NCI-H128 (cell line): ENCODE data around the gene PLAAT3.
"Not testable (repeated sequence)": the region's sequence is repeated elsewhere in the genome, so short reads cannot be mapped to it uniquely, and the experiment has no call there.

ENCODE experiments used
- DNase-seq: peaks from one replicate; lab custom pipeline; 2025; ENCODE audit not compliant: unreplicated experiment; lab: John Stamatoyannopoulos, UW

Gene PLAAT3

DNA sequence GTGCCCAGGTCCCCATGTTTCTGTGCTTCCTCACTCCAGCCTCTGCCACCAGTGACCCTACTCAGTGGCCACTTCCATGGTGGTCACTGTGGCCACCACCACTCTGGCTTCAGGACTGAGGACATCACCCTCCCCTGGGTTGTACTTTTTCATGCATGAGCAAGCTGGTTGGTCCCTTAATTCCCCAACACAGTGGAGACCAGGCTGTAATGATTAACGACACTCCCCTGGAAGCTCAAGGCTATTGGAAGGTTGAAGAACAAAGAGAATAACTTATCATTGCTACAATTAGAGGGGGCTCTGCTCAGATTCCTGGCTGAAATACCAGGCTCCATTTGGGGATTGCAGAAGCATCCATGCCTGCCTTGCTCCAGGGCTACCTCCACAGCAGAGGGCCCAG, 67.2 kb downstream of the PLAAT3 start:
- DNase-seq: no peak

DNA sequence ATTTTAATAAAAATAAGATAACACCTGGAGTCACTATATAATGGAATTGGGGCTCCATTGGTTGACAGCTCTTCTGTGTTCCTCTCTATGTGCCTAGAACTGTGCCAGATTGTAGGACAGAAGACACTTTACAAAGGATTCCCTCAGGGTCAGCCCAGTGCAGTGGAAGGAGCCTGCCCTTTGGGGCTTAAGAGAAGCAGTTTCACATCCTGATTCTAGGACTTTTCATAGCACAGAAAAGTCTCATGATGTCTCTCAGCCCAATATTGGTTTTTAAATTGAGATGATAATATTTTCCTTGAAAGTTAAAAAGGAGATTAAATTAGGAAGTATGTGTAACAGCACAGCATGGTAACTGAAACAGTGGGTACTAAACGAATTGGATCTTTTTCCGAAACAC, 70.5 kb downstream of the PLAAT3 start:
- DNase-seq: no peak

DNA sequence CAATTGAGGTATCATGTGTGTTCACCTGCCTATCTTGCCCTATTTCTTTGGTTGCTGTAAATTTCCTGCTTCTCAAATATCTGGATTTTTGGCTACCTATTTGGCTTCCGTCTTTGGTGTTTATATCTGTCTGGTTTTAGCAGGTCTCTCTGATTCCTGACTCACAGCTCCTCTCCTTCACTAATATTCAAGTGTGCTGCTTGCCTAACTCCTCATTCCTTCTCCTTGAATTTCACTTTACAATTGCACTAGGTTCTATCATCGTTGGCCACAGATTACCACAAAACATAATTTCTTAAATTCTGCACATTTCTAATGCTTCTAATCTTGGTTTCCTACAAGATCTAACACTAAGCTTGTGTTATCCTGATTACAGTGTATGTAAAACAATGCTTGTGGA, 71.7 kb downstream of the PLAAT3 start:
- DNase-seq: not testable (repeated sequence)

DNA sequence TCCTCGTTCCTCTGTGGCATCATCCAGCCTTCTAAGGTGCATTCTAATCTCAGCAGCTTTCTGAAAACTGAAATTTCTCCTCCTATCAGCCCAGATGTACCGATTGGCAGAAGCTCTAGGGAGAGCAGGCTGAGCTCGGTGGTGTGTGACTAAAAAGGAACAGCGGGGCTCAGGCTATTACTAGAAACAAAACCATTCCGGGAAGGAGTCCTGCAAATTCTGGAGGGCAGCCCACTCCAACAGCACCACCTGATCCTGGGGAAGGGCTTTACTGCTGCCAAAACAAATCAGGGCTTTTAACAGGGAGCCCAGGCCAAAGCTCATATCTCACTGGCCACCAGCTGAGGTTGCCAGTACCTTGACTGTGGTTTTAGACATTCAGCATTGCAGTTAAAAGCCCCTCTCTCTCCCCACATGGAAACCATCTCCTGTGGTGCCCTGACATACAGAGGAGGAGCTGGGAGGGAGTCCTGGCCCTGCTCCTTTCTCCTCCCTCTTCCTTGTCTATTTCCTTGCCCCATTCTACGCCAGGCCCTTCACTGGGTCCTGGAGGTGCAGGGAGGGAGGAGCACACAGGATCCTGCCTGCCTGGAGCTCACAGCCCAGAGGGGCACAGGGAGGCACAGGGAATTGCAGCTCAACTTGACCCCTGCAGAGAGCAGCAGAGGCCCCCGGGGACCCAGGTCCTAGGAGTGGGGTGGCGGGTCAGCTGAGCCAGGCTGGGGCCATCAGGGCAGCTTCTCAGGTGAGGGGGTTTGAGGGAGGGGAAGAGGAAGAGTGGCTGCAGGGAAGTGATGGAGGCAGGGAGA, 76.7 kb downstream of the PLAAT3 start:
- DNase-seq: peak; percentile 6

DNA sequence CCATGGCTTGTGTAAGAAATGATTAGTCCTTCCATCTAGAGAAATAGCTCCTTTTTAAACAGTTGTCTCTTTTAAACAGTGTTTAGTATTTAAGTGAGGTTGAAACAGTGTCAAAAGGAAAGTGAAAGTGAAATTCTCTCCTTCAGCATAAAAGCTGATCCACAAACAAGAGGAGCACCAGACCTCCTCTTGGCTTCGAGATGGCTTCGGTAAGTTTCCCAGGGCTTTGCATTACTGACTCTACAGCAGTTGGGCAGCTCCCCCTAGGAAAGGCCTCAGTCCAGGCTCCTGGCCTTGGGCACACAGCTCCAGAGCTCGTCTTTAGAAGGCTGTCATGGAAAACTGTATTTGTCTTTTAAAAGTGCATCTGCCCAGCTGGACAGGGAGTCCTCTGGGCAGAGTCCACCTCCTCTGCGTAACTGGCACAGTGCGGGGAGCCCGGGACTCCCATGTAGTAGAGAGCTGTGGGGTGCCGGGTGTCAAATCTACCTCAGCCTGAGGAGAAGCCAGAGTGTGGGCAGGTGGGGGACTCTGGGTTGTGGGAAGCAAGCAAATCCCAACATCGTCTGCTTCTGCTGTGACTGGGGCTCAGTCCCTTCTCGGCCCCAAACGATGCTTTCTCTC, 77.5 kb downstream of the PLAAT3 start, which contains the start of gene PLAAT4:
PLAAT4 (plus strand) TSS at position 140 of the 624 bp plus-strand sequence; CDS start at position 201, 61 bp downstream.
- no peak for DNase-seq

DNA sequence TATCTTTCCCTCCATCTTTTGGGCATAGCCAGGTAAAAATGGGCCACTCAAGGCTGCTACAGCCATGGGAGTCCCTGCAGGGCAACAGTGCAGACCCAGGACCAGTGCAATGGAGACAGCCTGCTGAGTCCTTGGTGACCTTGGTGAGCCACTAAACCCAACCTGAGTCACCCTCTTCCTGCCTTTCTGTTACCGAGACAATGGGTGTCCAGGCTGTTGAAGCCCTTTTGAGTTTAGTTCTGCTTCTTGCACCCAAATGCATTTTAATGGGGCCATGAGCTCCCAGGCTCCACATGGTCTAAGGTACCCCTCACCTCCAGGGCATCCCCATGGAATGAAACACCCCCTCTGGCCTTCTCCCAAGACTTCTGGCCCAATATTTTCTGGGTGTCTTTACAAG, 78.5 kb downstream of the PLAAT3 start:
- DNase-seq: no peak

DNA sequence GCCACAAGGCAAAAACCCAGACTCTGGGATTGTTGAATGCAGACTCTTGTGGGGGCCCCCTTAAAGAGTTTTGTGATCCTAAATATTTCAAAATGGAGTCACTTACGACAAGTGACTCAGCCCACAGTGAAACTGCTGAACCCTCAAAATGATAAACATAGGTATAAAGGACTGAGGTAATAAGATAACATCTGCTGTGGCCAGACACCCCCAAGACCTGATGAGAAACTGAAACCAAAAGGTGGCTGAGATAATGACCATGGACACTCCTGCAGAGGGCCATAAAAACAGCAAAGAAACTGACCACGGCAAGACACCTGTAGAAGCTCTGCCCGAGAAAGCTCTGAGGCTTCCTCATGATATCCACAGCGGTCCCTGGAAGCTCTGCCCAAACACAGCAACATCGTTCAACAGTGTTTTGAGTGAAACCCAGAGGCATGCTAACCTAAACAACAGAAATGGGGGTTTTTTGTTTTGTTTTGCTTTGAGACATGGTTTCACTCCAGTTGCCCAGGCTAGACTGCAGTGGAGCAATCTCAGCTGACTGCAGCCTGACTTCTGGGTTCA, 79.3 kb downstream of the PLAAT3 start:
- DNase-seq: no peak

DNA sequence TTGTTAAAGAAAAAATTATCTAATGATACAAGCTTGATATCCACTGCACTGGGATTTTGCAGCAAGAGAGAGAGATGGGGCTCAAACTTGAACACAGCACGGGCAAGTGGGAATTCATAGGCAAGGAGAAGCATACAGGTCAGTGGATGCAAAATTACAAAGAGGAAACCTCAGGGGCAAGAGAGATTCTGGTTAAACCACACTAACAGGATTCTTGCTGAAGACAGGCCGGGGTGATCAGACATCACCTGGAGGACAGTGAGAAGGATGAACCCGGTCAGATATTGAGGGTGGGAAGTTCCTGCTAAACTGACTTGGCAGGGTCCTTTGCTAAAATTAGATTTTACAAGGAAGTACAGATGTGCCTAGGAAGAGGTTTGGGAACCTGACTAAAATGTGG, 80.2 kb downstream of the PLAAT3 start:
- no peak for DNase-seq

DNA sequence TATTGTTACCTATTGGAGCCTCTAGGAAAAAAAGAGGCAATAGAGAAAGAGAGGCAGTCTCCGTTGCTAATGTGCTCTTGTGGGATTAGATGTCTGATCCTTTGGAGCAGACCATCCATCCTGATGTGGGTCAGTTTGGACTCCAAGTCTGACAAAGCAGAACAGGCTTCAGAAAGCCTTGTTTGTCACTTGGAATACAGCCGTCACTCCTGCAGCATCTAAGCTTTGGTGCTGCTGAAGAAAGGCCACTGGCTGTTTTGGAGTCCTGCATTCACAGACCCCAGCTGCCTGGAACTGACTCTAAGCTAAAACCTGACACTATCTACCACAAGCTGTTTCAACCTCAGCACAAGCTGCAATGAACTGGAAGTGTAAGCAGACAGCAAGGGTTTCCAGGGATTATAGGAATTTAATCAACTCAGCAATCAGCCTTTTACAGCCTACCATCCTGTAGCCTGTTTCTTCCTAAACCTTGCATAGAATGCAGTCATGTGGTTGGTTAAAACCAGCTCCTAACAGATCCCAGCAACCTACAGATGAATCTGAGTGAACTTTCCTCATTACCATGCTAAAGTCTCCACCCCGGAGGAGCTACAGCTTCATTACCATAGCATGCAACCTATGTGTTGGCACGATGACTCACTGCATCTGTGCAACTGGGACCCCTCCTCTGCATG, 81.3 kb downstream of the PLAAT3 start:
- DNase-seq: no peak

DNA sequence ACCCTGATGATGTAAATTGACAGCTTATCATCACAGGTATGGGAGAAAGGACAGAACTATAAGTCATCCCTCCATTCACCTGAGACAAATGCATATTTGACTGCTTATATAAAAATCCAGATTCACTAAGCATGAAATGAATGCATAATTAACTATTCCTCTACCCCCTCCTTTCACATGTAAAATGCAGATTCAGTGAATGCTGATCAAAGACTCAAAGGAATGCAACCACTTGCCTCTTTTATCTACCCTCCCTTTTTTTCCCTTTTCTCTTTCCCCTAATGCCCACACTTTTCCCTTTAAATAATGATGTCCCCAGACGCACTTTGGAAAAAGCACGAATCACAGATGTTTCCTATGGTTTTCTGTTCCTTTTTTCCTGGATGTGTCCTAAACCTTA, 82.1 kb downstream of the PLAAT3 start:
- no peak for DNase-seq

DNA sequence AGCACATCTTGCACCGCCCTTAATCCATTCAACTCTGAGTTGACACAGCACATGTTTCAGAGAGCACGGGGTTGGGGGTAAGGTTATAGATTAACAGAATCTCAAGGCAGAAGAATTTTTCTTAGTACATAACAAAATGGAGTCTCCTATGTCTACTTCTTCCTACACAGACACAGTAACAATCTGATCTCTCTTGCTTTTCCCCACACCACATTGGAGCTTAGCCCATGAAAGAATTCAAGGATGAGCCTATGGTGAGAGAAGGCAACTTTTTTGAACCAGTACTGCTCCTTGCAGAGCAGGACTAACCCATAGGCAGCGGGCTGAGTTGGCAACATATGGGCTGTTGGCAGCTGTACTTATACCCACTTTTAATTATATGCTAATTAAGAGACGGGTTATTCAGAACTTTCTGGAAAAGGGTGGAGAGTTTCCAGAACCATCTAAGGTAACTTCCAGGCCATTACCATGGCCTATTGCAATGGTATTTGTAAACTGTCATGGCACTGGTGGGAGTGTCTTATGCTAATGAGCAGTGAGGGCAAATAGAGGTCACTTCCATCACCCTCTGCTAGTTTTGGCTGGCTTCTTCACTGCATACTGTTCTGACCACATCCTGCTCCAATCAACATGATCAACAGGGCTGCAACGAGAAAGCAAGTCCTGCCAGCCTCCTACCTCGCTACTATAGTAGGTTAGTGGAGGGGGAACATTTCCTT, 83.0 kb downstream of the PLAAT3 start:
- not testable (repeated sequence) for DNase-seq

DNA sequence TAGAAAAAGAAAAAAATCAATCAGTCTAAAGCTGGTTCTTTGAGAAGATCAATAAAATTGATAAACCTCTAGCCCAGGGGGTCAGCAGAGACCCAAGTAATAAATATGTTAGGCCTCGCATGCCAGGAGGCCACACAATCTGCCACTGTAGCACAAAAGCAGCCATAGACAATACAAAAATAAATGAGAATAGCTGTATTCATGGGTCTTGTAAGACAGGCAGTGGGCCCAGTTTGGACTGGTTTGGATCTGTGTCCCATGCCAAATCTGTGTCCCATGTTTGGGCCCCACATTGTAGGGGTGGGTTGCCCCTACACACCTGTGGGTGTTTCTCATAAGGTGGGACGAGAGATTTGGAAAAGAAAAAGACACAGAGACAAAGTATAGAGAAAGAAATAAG, 84.2 kb downstream of the PLAAT3 start:
- no peak for DNase-seq

DNA sequence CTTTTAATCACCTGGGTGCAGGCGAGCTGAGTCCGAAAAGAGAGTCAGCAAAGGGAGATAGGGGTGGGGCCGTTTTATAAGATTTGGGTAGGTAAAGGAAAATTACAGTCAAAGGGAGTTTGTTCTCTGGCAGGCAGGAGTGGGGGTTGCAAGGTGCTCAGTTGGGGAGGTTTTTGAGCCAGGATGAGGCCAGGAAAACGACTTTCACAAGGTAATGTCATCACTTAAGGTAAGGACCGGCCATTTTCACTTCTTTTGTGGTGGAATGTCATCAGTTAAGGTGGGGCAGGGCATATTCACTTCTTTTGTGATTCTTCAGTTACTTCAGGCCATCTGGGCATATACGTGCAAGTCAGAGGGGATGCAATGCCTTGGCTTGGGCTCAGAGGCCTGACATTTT, 84.9 kb downstream of the PLAAT3 start:
- not testable (repeated sequence) for DNase-seq

DNA sequence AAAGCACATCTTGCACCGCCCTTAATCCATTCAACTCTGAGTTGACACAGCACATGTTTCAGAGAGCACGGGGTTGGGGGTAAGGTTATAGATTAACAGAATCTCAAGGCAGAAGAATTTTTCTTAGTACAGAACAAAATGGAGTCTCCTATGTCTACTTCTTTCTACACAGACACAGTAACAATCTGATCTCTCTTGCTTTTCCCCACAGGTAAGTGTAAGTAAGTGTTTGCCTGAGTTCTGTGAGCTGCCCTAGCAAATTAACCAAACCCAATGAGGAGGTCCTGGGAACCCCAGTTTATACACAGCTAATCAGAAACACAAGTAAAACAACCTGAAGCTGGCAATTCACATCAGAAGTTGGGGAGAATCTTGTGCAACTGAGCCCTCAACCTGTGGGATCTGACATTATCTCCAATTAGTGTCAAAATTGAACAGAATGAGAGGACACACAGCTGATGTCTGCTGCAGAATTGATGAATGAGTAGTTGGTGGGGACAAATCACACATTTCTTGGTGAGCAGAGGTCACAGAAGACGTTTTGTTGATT, 85.4 kb downstream of the PLAAT3 start:
- DNase-seq: not testable (repeated sequence)

DNA sequence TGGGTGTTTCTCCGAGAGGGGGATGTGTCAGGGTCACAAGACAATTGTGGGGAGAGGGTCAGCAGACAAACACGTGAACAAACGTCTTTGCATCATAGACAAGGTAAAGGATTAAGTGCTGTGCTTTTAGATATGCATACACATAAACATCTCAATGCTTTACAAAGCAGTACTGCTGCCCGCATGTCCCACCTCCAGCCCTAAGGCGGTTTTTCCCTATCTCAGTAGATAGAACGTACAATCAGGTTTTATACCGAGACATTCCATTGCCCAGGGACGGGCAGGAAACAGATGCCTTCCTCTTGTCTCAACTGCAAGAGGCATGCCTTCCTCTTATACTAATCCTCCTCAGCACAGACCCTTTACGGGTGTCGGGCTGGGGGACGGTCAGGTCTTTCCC, 86.1 kb downstream of the PLAAT3 start:
- not testable (repeated sequence) for DNase-seq

DNA sequence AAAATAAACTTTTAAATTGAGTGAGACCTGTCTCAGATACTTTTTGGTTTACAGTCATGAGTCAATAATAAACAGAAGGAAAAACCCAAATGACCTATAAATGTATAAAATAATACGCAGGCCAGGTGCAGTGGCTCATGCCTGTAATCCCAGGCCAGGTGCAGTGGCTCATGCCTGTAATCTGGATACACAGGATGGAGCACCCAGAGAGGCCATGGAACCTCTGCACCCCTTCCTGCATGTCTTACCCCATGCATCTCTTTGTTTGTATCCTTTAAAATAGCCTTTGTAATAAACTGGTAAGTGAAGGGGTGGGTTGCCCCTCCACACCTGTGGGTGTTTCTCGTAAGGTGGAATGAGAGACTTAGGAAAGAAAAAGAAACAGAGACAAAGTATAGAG, 86.6 kb downstream of the PLAAT3 start:
- DNase-seq: no peak
